ENCODE data around the gene APOE. TPM values are rescaled to one million over a fixed set of nuclear protein-coding genes. Genes with fewer than 3 reads are reported as not detected.

APOE gene
- total RNA-seq, 2 experiments from 2014 or later = 0.46 to 0.62 TPM

- Mint-ChIP-seq H3K4me1 (peaks cover 6% of the 10 kb centered on the region), H3K27me3 (no peaks in the 10 kb centered on the region), H3K36me3 (no peaks in the 10 kb centered on the region), H3K9me3 (no peaks in the 10 kb centered on the region), H3K27ac (no peak overlapping the region), H3K4me3 (no peak overlapping the region)
- DNase-seq = no peak
These were observed 43.3 kb downstream of the APOE start for GRCh38 chr19:44948763-44949374.

DNA sequence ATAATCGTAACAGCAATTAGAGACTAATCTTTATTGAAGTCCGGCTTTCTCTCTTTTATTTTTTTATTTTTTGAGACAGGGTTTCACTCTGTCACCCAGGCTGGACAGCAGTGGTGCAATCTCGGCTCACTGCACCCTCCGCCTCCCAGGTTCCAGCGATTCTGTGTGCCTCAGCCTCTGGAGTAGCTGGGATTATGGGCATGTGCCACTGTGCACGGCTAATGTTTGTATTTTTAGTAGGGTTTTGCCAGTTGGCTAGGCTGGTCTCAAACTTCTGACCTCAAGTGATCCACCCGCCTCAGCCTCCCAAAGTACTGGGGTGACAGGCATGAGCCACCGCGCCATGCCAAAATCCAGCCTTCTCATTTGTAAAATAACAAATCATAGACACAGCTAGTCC, 44.0 kb downstream of the APOE start:
- no peaks in the 10 kb centered on the region for H3K9me3 Mint-ChIP-seq
- H3K27me3 Mint-ChIP-seq = no peaks in the 10 kb centered on the region
- no peaks in the 10 kb centered on the region for H3K36me3 Mint-ChIP-seq
- no peak overlapping the region for H3K4me3 Mint-ChIP-seq
- no peak overlapping the region for H3K27ac Mint-ChIP-seq
- DNase-seq = no peak
- peaks cover 6% of the 10 kb centered on the region for H3K4me1 Mint-ChIP-seq

DNA sequence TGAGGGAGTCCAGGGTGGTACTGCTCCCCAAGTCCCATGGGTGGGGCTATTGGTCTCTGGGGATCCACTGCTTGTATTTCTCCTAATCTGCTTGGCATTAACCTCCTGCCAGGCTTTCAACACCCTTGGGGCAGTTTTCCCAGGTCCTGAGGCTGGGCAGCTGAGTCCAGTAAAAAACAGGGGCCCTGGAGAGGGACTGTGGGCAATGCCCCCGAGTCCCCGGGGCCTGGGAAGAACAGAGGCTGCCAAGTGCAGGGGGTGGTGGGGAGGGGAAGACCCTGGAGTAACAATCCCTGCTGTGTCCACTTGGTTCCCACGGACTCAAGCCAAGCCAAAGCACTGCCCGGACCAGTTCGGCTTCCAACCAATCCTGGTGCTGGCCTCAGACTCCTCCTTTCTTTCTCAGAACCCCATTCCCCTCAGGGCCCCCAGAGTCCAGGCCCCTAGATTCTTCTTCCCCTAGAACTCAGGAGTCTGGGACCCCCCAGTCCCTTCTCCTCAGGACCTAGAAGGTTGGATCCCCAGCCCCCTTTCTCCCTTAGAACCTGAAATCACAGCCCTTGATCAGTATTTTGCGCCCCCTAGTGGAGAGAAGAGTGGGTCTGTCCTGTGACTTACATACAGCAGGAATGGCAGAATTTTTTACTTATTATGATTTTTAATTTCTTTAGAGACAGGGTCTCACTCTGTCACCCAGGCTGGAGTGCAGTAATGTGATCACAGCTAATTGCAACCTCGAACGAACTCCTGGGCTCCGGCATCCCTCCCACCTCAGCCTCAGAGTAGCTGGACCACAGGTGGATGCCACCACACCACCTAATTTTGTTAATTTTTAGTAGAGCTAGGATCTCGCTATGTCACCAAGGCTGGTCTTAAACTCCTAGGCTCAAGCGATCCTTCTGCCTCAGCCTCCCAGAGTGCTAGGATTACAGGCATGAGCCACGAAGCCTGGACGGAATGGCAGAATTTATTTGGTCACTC, 45.9 kb downstream of the APOE start:
- H3K27me3 Mint-ChIP-seq = no peaks in the 10 kb centered on the region
- H3K27ac Mint-ChIP-seq = no peak overlapping the region
- H3K4me1 Mint-ChIP-seq = peaks cover 12% of the 10 kb centered on the region
- no peaks in the 10 kb centered on the region for H3K9me3 Mint-ChIP-seq
- DNase-seq = peak; percentile 36
- H3K4me3 Mint-ChIP-seq = no peak overlapping the region
- no peaks in the 10 kb centered on the region for H3K36me3 Mint-ChIP-seq

GRCh38 chr19:44954278-44954648, 48.7 kb downstream of the APOE start:
- DNase-seq = no peak
- no peaks in the 10 kb centered on the region for H3K9me3 Mint-ChIP-seq
- H3K27ac Mint-ChIP-seq = peak overlapping the region; percentile 99
- H3K27me3 Mint-ChIP-seq = no peaks in the 10 kb centered on the region
- H3K36me3 Mint-ChIP-seq = no peaks in the 10 kb centered on the region
- H3K4me3 Mint-ChIP-seq = peak overlapping the region; percentile 99
- H3K4me1 Mint-ChIP-seq = peaks cover 35% of the 10 kb centered on the region

- no peaks in the 10 kb centered on the region for H3K36me3 Mint-ChIP-seq
- H3K27me3 Mint-ChIP-seq = no peaks in the 10 kb centered on the region
- H3K4me1 Mint-ChIP-seq = peaks cover 41% of the 10 kb centered on the region
- H3K4me3 Mint-ChIP-seq = peak within 1 kb of the TSS; percentile 99
- peak; percentile 95 for DNase-seq
- peak within 1 kb of the TSS; percentile 99 for H3K27ac Mint-ChIP-seq
- H3K9me3 Mint-ChIP-seq = no peaks in the 10 kb centered on the region
These were observed 49.3 kb downstream of the APOE start, which contains the start of gene CLPTM1 for GRCh38 chr19:44954649-44955504. TSS of gene CLPTM1 (plus strand) at chr19:44955380. CDS start at chr19:44955396, 16 bp downstream.

GRCh38 chr19:44955505-44956439, 50.2 kb downstream of the APOE start:
- H3K4me1 Mint-ChIP-seq = peaks cover 45% of the 10 kb centered on the region
- H3K4me3 Mint-ChIP-seq = peak overlapping the region; percentile 99
- H3K27me3 Mint-ChIP-seq = no peaks in the 10 kb centered on the region
- peak overlapping the region; percentile 67 for H3K27ac Mint-ChIP-seq
- no peaks in the 10 kb centered on the region for H3K36me3 Mint-ChIP-seq
- no peaks in the 10 kb centered on the region for H3K9me3 Mint-ChIP-seq
- no peak for DNase-seq

DNA sequence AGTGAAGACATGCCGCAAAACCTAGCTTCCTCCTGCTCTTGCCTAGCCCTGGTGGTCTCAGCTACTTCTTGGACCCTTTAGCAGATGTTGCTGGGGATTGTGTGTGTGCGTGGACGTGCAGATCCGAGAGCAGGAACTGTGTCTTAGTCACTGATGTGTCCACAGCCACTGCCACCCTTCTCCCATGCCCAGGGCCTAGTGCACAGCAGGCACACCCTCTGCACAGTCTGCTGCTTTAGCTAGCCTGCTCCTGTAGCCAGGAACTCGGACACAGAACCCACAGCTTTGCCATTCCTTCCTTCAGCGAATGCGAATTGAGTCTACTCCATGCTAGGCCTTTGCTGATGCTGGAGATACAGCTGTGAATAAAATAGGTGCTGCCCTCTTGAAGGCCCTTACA, 51.9 kb downstream of the APOE start:
- peak overlapping the region; percentile 34 for H3K27ac Mint-ChIP-seq

GRCh38 chr19:44958090-44958489, 52.5 kb downstream of the APOE start:
- no peak for DNase-seq
- H3K36me3 Mint-ChIP-seq = peaks cover 3% of the 10 kb centered on the region
- H3K9me3 Mint-ChIP-seq = no peaks in the 10 kb centered on the region
- H3K27me3 Mint-ChIP-seq = no peaks in the 10 kb centered on the region
- peaks cover 43% of the 10 kb centered on the region for H3K4me1 Mint-ChIP-seq
- H3K4me3 Mint-ChIP-seq = no peak overlapping the region
- H3K27ac Mint-ChIP-seq = peak overlapping the region; percentile 52

More for the DNA sequence above, 51.9 kb downstream of the APOE start:
- Mint-ChIP-seq H3K9me3 (no peaks in the 10 kb centered on the region), H3K36me3 (peaks cover 1% of the 10 kb centered on the region), H3K27me3 (no peaks in the 10 kb centered on the region), H3K4me3 (no peak overlapping the region), H3K4me1 (peaks cover 43% of the 10 kb centered on the region)
- no peak for DNase-seq

Other genes with a start within 250 kb of the APOE start
- gene CEACAM19, start 234.3 kb upstream of the APOE start, total RNA-seq = 1 to 10 TPM in 1 of 2 experiments, under 1 TPM in 1; 0.62 to 1.4 TPM
- not detected for gene CEACAM16, start 206.6 kb upstream of the APOE start, total RNA-seq
- gene BCL3, start 157.1 kb upstream of the APOE start, total RNA-seq = 10 to 100 TPM; 19.0 to 23.8 TPM
- gene CBLC, start 127.9 kb upstream of the APOE start, total RNA-seq = not detected
- gene BCAM, start 96.7 kb upstream of the APOE start, total RNA-seq = not detected
- gene NECTIN2, start 59.5 kb upstream of the APOE start, total RNA-seq = under 1 TPM; 0.43 to 0.60 TPM
- 100 to 1,000 TPM; 235 to 236 TPM for gene TOMM40, start 14.5 kb upstream of the APOE start, total RNA-seq
- 1 to 10 TPM; 1.5 to 3.0 TPM for gene APOC1, start 8.8 kb downstream of the APOE start, total RNA-seq
- not detected for gene APOC4, start 36.4 kb downstream of the APOE start, total RNA-seq
- not detected for gene APOC2, start 40.3 kb downstream of the APOE start, total RNA-seq
- 10 to 100 TPM; 54.2 to 57.2 TPM for gene CLPTM1, start 49.6 kb downstream of the APOE start, total RNA-seq
- gene RELB, start 95.7 kb downstream of the APOE start, total RNA-seq = 10 to 100 TPM; 45.5 to 45.8 TPM
- gene CLASRP, start 133.2 kb downstream of the APOE start, total RNA-seq = 10 to 100 TPM; 89.9 to 94.2 TPM
- gene ZNF296, start 170.7 kb downstream of the APOE start, total RNA-seq = 1 to 10 TPM; 5.4 to 6.3 TPM
- gene GEMIN7, start 173.5 kb downstream of the APOE start, total RNA-seq = 10 to 100 TPM; 53.6 to 58.2 TPM
- 10 to 100 TPM; 13.3 to 15.3 TPM for gene PPP1R37, start 187.4 kb downstream of the APOE start, total RNA-seq

Data from activated naive CD8-positive, alpha-beta T cell treated with anti-CD3 and anti-CD28 coated beads for 36 hours (primary cell).